NCI-H524 (cell line): ENCODE measurements around the gene EFNB1.

Source experiments
- DNase-seq, 2 experiments: peaks; one replicate each; lab custom pipeline; 2025; lab: John Stamatoyannopoulos, UW

EFNB1 gene

DNA sequence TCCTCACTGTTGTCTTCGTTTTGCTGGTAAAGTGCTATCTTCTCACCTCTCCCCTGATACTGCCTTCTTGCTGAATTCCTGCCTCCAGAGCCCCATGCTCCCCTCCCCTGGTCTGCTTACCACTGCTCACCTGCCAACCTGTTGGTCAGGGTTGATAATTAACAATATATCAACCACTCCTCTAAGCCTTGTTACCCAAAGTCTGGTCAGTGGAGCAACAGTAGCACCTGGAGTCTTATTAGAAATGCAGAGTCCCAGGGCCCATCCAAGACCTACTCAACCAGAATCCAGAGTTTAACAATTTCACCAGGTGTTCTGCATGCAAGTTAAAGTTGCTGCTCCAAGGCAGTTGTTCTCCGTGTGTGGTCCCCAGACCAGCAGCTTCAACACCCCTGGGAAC lies 55.0 kb downstream of the EFNB1 start:
- DNase-seq, result no peak

DNA sequence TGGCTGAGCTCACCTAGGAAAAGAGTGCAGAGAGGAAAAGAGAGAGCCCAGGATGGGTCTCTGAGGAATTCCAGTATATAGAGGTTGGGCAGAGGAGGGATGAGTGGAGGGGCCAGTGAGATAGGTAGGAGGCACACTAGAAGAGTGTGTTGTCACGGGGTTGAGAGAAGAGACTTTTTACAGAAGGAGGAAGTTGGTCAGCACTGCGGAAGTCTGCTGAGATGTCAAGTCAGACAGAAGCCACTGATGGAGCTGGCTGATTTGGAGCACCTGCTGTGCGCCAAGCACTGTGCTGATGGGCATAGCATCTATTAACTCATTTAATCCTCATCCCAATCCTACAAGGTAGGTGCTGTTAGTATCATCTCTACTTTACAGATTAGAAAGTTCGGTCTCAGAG lies 60.4 kb downstream of the EFNB1 start:
- DNase-seq, result no peak
